ENCODE measurements around the gene NFIB. TPM values are rescaled to one million over a fixed set of nuclear protein-coding genes. Genes with fewer than 3 reads are reported as not detected.

NFIB gene
- total RNA-seq, 2 experiments from 2014 or later = not detected

GRCh38 chr9:14066032-14066431, 247.9 kb downstream of the NFIB start:
- TF ChIP-seq CTCF (IDR thresholded peaks at IDR 0.05) = no peak
- intact Hi-C loops (cut with micrococcal nuclease) = no loop called here
- Mint-ChIP-seq H3K27ac (no peak overlapping the region), H3K4me3 (no peak overlapping the region), H3K36me3 (ENCODE audit: low read depth) (no peaks in the 10 kb centered on the region), H3K27me3 (no peaks in the 10 kb centered on the region), H3K4me1 (ENCODE audit: low read depth) (no peaks in the 10 kb centered on the region), H3K9me3 (peaks cover 1% of the 10 kb centered on the region)
- ATAC-seq = no peak
- no peak for DNase-seq
- ChIA-PET POLR2A (no interaction called here), CTCF (interaction anchor here (0.6 kb wide), 1 partner anchor 1178 kb away, joined by 3 read pairs; no protein-coding TSS in a partner anchor)

GRCh38 chr9:14064940-14065339, 249.0 kb downstream of the NFIB start:
- ChIA-PET CTCF (no interaction called here), POLR2A (no interaction called here)
- ATAC-seq = no peak
- Mint-ChIP-seq H3K4me1 (ENCODE audit: low read depth) (no peaks in the 10 kb centered on the region), H3K27ac (no peak overlapping the region), H3K4me3 (no peak overlapping the region), H3K9me3 (peaks cover 1% of the 10 kb centered on the region), H3K36me3 (ENCODE audit: low read depth) (no peaks in the 10 kb centered on the region), H3K27me3 (no peaks in the 10 kb centered on the region)
- intact Hi-C loops (cut with micrococcal nuclease) = no loop called here
- DNase-seq = no peak
- TF ChIP-seq CTCF (IDR thresholded peaks at IDR 0.05) = no peak

- Mint-ChIP-seq H3K9me3 (peaks cover 1% of the 10 kb centered on the region), H3K4me1 (ENCODE audit: low read depth) (no peaks in the 10 kb centered on the region), H3K27ac (no peak overlapping the region), H3K36me3 (ENCODE audit: low read depth) (no peaks in the 10 kb centered on the region), H3K4me3 (no peak overlapping the region), H3K27me3 (no peaks in the 10 kb centered on the region)
- ATAC-seq (no peak), DNase-seq (no peak)
- ChIA-PET POLR2A (no interaction called here), CTCF (no interaction called here)
- intact Hi-C loops (cut with micrococcal nuclease) = no loop called here
- no peak for TF ChIP-seq CTCF (IDR thresholded peaks at IDR 0.05)
Observed at GRCh38 chr9:14063756-14064155, 250.2 kb downstream of the NFIB start.

- no peak overlapping the region for H3K27ac Mint-ChIP-seq
- ChIA-PET CTCF (no interaction called here), POLR2A (no interaction called here)
- DNase-seq (no peak), ATAC-seq (no peak)
- H3K9me3 Mint-ChIP-seq = peaks cover 1% of the 10 kb centered on the region
- H3K4me1 Mint-ChIP-seq (ENCODE audit: low read depth) = no peaks in the 10 kb centered on the region
- no peak overlapping the region for H3K4me3 Mint-ChIP-seq
- intact Hi-C loops (cut with micrococcal nuclease) = no loop called here
- H3K27me3 Mint-ChIP-seq = no peaks in the 10 kb centered on the region
- no peak for TF ChIP-seq CTCF (IDR thresholded peaks at IDR 0.05)
- no peaks in the 10 kb centered on the region for H3K36me3 Mint-ChIP-seq (ENCODE audit: low read depth)
Observed at GRCh38 chr9:14062586-14063221, 251.2 kb downstream of the NFIB start.

- intact Hi-C loops (cut with micrococcal nuclease) = no loop called here
- ChIA-PET CTCF (no interaction called here), POLR2A (no interaction called here)
- Mint-ChIP-seq H3K4me1 (ENCODE audit: low read depth) (no peaks in the 10 kb centered on the region), H3K27me3 (no peaks in the 10 kb centered on the region), H3K9me3 (peaks cover 1% of the 10 kb centered on the region), H3K27ac (no peak overlapping the region), H3K36me3 (ENCODE audit: low read depth) (no peaks in the 10 kb centered on the region), H3K4me3 (no peak overlapping the region)
- no peak for TF ChIP-seq CTCF (IDR thresholded peaks at IDR 0.05)
- ATAC-seq (no peak), DNase-seq (no peak)
Observed at GRCh38 chr9:14061936-14062585, 251.9 kb downstream of the NFIB start.
